Activated CD4-positive, alpha-beta T cell treated with anti-CD3 and anti-CD28 coated beads, Interleukin-10, Interleukin-2, amounts not matched to agents 100 ng/mL and 50 ng/mL, durations not matched to agents 16 hours and 8 hours (primary cell): ENCODE measurements around the gene PLPP7.
"Not testable (repeated sequence)": the region's sequence is repeated elsewhere in the genome, so short reads cannot be mapped to it uniquely, and the experiment has no call there.

Experiments used
- DNase-seq: peaks from one replicate; pipeline ENCODE4 v3.0.0-alpha.2; 2020

Gene PLPP7

DNA sequence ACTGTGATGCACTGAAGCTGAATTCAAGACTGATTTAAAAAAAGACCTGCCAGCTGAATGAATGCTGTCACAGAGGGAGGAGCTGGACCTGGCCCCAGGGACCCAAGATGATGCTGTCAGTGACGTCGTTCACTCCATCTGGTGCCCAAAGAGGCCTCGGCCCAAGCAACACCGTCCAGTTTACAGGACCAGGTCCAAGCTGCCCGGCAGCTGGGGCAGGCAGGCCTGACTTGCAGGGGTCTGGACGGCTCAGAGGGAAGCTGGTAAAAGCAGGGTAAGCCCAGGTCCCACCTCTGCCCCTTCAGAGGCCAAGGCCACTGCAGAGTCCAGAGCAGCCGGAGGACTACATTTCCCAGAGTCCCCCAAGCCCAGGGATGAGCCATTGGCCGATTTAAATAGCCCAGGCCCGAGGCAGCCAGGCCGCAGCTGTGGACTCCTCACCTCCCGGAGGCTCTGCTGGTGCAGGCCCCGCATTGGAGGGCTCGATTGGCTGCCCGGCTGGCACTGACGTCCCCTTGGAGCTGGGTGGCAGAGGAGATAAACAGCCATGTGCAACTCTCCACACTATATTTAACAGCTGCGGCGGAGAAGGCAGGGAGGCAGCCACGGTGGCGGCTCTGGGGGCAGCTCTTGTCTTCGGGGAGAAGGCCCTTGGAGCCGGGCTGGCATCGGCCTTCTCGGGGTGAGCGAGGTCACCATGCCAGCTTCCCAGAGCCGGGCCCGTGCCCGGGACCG is at the start of gene PLPP7:
Gene PLPP7 (plus strand): TSS at position 423 of the 735 bp plus-strand sequence. CDS start 275 bp downstream, at position 698.
- no peak for DNase-seq

DNA sequence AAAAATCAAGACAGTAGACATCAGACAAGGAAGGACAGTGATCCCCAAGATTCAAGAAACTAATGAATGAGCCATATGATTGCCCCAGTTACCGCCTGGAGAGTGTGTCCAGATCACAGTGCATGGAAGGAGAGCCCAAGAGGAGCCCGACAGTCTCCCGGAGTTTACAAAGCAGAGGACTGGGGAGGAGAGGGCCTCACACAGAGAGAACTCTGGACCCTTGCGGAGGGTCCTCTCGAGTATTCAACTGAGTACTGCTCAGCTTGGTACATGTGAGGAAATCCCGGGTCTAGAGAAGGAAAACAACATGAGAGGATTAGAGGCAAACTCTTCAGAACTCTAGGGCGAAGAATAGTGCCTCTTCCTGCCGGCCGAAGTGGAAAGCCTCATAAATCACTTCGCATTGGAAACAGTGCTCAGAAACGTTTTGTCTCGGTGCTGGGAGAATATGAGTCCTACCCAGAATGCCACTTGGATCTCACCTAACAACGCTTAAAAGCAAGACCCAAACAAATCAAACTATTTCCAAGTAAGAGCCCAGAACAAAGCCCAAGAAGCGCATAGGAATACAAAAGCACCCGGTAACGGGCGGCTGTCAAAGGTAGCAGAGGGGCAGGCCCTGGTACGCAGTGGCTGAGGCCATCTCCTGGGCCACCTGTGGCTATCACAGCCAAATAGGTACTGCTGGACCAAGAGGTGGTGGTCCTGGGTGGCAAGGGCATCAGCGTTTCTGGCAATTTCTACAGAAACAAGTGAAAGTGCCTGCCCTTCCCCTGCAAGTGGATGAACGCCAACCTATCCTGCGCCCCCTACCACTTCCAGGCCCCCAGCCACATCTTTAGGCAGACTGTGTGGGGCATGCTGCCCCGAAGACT is 49.2 kb upstream of the PLPP7 start:
- no peak for DNase-seq

DNA sequence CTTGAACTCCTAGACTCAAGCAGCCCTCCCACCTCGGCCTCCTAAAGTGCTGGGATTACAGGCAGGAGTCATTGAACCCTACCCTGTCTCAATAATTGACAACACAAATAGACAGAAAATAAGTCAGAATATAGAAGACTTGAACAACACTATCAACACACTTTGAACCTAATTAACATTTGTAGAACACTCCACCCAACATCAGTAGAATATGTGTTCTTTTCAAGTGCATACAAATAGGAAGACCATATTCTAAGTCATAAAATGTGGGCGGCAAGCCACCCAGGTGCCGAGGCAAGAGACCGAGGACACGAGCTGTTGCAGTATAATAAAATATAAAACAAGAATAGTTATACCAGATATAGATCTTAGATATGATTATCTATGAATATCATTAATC is 45.2 kb upstream of the PLPP7 start:
- DNase-seq = not testable (repeated sequence)

DNA sequence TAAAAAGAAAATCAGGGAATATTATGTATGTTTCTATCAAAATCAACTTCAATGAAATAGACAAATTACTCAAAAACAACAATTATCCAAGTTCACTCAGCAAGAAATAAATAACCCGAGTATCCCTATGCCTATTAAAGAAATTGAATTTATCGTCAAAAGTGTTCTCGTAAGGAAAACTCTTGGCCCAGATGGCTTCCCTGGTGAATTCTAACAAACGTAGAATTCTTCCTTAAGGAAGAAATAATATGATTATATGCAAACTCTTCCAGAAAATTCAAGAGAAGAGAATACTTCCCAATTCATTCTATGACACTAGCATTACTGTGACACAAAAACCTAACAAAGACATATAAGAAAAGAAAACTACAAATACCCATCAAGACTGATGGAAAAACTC is 42.9 kb upstream of the PLPP7 start:
- no peak for DNase-seq

DNA sequence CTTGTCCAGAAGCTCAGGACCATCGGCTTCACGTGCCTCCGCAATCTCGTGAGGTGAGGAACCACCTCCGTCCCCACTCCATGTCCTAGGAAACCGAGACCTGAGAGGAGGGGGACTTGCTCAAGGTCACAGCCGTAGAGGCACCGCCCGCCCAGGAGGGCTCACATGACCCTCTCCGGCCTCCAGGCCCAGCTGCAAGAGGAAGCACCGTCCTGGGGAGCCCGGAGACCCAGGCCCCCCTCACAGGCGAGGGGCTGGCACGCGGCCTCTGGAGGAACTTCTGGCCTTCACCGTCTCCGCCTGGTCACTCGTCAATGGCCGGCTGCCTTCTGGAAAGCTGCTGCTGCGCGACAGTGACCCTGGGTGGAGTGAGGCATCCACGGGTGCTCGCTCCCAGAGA is 37.4 kb upstream of the PLPP7 start:
- no peak for DNase-seq

DNA sequence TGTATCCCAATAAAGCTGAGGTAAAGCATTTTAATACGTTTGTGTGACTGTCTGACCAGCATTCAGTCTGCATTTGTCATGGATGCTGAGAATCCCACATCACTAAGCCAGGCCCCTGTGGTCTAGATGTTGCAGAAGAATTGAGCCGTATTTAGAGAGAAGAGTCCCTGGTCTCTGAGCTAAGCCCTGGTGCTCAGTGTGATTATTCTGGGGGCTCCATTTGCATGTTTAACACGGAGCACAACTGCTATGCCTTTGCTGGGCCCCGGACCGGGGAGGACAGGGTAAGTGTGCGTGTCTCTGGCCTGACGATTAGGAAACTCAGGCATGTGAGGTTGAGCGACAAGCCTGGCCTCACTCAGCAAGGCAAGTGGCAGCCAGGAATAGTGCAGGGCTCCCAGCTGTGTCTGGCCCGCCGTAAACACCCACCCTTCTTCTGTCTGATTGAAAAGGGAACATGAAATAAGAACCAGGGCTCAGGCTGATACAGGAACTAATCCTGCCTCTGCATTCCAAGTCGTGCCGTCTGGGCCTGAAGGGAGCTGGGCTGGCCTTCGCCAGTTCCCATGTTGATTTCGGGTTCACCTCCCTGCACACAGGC is 35.5 kb upstream of the PLPP7 start:
- no peak for DNase-seq

DNA sequence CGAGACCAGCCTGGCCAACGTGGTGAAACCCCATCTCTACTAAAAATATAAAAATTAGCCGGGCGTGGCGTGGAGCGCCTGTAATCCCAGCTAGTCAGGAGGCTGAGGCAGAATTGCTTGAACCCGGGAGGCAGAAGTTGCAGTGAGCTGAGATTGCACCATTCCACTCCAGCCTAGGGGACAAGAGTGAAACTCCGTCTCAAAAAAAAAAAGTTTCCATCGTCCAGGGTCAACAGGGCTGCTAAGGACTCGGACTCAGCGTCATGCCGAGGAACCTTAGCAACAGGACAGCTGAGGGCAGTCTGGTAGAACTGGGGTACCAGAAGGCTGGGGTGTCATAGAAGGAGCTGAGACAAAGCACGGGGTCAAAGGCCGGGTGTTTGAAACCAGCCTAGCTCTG is 34.9 kb upstream of the PLPP7 start:
- DNase-seq = no peak

DNA sequence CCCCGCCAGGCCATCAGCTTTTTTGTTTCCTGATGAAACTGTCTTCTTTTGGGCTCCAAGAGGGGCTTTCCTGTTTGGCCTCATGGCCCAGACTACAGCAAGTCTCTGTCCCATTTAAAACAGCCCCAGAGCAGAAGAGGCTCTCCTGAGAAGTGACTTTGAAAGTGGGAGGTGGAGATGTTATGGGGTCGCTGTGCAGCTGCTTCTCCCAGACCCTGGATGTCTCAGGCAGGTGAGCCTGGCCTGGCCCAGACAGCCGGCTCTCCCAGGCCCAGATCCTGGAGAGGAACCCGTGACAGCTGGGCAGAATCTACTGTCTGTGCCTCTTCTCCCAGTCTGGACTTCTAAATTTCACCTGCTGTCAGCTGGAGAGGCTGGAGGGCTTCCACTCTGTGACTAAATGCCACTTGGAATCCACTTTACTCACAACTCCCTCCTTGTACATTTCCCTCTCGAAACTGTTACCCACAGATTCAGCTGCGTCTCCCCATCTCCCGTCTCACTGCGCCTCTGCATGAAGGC is 33.8 kb upstream of the PLPP7 start:
- DNase-seq = no peak

DNA sequence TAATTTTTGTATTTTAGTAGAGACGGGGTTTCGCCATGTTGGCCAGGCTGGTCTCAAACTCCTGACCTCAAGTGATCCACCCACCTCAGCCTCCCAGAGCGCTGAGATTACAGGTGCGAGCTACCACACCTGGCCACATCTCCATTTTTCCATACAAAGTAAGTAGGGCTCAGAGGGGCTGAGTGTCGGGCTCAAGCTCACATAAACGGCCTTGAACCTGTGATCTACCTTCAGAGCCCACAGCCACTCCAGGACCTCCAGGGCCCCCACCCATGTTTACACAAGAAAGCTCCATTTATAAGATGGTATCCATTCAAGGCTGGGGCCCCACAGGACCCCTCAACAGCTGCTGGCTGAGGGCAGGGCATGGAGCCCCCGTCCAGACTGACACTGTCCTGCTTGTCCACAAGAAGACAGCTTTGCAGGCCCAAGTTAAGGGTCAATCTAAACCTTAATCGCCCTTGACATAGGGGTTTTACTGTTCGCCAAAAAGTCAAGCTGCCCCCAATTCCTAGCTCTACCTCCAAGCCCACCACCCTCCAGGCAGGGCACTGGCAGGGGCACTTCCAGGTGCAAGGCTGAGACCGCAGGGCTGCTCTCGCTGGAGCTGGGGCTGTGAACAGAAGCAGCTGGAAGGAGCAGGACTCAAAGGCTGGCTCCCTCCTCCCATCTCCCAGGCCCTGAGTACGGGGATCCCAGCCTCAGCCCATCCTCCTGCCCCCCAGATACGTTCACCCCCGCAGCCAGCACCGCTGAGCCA is 32.1 kb upstream of the PLPP7 start:
- no peak for DNase-seq

DNA sequence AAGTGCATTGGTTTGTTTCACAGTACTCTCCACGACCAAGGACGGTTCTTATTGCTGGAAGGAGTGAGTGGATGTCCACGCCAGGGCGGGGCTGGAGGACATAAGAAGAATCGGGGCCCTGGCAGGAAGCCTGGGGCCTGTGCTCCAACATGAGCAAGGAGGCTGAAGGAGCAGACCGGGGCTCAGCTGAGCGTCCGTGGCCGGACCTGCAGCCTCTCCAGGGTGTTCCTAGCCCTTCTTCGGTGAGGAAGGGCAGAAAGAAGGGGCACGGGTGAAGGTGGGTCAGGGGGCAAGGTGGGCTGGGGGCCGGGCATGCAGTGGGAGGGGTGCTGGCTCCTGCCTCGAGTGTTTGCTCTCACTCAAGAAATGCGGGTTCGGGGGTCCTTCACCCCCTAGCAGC is 31.3 kb upstream of the PLPP7 start:
- no peak for DNase-seq

DNA sequence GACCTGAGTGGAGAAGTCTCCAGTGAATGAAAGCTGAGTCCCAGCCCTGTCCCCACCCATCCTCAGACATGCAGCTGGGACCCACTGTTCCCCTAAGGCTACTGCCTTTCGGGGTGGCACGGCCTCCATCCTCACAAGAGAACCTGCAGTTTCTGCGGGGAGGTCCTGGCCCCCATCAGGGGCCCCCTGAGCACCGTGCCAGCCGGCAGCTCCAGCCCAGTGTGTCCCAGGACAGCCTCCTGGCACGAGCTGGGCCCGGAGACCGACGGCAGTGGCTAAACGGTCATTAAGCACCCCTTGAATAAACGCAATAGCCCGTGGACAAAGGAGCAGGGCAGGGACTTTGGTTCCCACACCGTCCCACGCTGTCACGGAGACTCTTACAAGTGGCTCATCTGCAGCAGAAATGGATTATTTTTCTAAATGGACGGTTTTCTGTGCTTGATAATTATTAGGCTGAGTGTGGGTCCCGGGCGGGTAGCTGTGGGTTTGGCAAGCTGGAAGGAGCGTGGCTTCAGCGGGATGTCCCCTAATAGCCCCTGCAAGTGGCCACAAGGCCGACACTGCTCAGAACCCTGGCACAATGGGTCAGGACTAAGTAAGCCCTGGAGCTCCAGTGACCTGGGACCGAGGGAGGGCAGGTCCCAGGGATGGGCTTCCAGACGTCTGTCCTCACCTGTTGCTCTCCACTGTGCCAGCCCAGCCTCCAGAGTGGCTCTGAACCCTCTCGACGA is 30.7 kb upstream of the PLPP7 start:
- DNase-seq = no peak

DNA sequence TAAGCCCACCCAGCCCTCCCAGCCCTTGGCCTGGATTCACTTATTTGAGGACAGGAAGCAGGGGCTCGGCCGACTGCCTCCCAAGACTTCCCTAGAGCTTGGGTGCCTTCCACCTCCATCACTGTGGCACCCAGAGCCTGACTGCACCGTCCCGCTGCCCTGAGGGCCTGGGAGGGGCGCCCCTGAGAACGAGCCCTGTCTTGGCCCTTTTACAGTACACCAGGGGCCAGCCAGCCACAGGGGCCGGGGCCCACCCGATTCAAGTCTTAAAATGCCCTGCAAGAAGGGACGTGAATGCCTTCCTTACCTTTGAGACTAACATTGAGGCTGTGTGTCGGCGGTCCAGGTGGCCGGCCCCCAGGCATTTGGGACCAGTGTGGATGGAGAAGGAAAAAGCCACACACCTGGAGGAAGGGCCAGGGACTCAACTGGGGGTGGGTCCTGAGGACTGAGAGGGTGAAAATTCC is 30.1 kb upstream of the PLPP7 start:
- DNase-seq = no peak

DNA sequence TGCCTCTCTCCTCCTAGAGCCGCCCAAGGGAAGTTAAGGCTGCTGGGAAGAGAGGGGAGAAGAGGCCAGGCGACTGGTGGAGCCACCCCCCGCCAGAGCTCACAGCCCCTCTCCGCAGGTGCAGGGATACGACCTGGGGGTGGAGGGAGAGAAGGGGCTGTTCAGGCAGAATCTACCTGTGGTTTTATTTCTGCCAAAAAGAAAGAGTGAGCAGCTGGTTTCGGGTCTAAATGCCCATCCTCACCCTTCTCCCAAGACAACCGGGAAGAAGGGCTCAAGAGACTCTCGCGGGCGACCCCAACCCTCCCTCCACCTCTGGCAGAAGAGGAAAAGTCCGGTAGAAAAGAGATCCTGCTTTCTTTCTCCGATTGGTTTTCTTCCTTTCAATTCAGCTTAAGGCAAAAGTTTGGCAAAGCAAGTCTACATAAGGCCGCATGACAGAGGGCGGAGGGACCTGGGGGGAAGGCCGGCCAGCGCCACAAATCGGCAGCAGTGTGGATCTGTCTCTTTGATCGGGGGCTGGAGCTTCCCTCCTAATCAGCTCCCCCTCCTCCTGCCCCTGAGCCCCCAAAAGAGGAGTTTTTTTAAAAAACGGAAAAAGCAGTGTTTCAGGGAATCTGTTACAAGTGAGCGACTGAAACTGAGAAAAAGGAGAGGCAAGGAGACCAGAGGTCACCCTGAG is 29.5 kb upstream of the PLPP7 start:
- no peak for DNase-seq

DNA sequence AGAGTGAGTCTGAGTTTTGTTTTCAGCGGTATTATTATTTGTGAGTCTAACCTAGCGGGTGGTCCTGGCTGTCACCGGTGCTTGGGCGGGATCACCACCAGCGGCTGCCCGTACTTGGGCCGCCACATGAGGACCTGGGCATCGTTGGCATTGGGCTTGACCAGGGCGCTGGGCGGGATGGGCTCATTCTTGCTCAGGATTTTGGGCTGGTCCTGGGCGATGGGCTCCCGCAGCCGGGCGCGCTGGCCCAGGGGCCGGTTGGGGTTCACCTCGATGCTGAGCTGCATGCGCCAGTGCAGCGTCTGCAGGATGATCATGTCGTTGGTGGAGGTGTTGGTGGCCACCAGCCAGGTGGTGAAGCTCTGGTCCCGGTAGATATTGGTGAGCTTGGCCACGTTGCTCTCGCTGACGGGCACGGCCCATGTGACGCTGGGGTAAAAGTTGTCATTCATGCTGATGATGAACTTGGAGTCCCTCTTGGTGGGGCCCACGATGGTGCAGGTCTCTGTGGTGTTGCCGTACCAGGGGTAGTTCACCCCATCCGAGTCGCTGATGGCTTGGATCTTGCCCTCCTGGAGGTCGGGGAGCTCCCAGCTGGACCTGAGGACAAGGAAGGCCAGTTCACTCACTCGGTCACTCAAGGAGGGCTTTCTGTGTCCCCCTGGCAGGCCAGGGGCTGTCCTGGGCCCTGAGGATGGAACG is 28.6 kb upstream of the PLPP7 start:
- no peak for DNase-seq

DNA sequence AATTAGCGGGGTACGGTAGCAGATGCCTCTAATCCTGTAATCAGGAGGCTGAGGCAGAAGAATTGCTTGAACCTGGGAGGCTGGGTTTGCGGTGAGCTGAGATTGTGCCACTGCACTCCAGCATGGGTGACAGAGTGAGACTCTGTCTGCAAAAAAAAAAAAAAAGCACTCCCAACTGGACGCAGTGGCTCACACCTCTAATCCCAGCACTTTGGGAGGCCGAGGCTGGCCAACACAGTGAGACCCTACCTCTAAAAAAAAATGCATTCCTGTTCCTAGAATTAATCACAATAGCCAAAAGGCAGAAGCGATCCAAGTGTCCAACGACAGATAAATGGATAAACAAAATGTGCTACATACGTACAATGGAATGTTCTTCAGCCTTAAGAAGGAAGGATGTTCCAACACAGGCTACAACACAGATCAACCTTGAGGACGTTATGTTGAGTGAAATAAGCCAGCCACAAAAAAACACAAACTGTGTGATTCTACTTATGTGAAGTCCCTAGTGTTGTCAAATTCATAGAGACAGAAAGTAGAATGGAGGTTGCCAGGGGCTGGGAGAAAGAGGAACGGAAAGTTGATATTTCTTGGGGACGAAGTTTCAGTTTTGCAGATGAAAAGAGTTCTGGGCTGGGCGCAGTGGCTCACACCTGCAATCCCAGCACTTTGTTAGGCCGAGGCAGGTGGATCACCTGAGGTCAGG is 27.0 kb upstream of the PLPP7 start:
- DNase-seq = no peak

DNA sequence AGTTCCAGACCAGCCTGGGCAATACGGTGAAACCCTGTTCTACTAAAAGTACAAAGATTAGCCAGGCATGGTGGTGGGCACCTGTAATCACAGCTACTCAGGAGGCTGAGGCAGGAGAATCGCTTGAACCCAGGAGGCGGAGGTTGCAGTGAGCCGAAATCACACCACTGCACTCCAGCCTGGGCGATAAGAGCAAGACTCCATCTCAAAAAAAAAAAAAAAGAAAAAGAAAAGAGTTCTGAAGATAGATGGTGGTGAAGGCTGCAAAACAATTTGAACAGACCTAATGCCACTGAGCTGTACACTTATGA is 26.5 kb upstream of the PLPP7 start:
- DNase-seq = not testable (repeated sequence)

DNA sequence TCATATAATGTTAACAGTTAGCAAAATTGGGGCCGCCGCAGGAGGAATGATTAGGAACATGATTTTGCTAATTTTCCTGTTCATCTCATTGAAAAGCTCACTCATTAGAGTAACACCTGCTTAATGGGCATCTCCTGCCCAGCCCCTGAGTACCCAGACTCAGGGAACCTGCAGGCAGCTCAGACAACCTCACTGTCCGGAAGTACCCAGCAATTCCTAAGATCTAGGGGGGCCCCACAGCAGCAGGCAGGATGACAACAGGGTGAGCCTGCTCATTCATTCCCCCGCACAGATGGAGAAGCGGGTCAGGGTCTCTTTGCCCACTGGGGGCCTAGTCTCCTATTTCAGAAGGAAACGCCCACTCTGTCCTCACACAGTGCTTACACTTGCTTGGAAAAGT is 25.8 kb upstream of the PLPP7 start:
- DNase-seq = no peak

DNA sequence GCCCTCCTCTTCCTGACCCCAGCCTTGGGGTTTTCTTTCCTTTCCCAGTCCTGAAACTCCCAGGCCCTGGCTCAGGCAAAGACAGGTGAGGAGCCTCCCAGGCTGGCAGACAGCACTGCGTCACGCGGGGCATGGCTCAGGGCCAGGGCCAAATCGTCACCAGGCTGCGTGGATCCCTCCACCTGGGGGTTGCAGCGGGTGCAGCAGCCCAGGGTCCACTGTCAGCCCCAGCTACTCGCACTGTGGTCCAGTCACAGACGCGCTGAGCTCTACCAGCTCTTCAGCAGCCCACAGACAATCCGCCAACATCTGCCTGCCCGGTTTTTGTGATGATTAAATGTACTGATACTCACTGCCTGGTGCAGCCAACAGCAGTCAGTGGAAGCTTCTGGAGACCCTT is 25.3 kb upstream of the PLPP7 start:
- DNase-seq = no peak

DNA sequence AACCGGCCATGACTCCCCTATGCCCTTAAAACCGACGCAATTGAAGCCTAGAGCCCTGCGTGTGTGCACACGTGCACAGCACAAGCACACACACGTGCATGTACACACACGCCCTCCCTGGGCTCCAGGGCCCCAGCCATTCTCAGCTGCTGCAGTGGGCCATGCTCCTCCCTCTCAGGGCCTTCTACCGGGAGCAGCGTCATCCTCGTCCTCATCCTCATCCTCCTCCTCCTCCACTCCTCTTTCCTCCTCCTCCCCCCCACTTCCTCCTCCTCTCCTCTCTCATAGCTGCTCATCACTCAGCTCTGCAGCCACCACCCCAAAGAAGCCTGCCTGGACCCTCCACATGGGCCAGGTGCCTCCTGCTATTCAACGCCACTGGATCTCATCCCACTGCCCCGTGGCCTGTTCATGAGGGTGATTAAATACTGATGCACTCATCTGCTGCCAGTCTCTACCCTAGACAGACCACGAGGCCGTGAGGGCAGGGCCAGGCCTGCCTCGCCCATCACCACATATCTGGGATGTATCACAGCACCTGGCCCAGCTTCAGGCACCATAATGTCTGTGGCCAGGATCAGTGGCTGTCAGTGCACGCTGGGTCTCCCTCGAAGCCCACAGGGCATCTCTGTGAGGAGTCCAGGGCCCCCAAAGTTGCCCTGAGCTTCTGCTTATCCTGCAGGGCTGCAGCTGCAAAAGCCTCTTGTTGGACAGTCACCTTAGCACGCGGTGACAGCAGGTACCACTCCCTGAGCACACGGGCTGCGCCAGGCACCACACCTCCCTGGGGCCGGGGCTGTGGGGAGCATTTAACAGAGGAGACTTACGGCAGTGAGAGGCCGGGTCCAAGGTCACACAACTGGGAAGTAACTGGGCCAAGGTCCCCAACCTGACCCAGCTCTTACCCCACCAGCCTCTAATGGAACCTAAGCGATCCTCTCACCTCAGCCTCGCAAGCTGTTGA is 23.0 kb upstream of the PLPP7 start:
- DNase-seq = peak; percentile 80
